ENCODE measurements around the gene RBM44.
"Not testable (repeated sequence)": the region's sequence is repeated elsewhere in the genome, so short reads cannot be mapped to it uniquely, and the experiment has no call there.

The RBM44 gene

DNA sequence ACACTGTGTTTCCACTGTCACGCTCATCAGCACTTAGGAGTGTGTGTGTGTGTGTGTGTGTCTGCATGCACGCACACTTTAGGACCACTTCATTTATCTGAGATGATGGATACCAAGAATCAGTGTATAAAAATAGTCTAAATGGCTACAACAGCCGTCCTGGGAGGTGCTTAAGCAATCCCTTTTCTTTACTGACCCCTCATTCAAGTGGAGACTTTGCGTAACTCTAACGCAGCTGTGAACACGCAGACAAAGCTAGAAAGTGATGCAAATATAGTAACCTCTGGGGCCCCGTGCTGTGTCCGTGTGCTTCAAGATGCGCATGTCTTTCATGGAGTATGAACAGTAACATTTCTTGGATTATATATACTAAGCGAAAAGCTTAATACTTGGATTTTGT lies 40.4 kb upstream of the RBM44 start:
- Histone ChIP-seq H2BK12ac (ENCODE audit: low read length in 2 of 2) (no peak overlapping the region), H3K79me1 (replicated peaks; ENCODE audit: low read length, poor library complexity, severe bottlenecking) (peaks cover 13% of the 10 kb centered on the region), H3K14ac (ENCODE audit: low read length in 2 of 2) (no peak overlapping the region), H3K4ac (ENCODE audit: low read depth in 1 of 2, low read length in 2 of 2) (no peak overlapping the region), H2BK15ac (ENCODE audit: low read depth, poor library complexity, severe bottlenecking) (no peak overlapping the region), H3K18ac (ENCODE audit: low read depth in 1 of 2, low read length in 2 of 2) (no peak overlapping the region), H3K27ac (ENCODE audit: low read length, poor library complexity, severe bottlenecking) (no peak overlapping the region), H2BK120ac (ENCODE audit: low read depth, low read length) (no peak overlapping the region), H2BK5ac (ENCODE audit: low read depth, low read length, poor library complexity, severe bottlenecking) (no peak overlapping the region), H3K27me3 (ENCODE audit: control insufficient read depth in 1 of 2, insufficient read depth in 1 of 2, low read length in 2 of 2) (no peaks in the 10 kb centered on the region), H2AK5ac (ENCODE audit: low read length, severe bottlenecking) (no peak overlapping the region), H3K23ac (ENCODE audit: low read length in 2 of 2) (no peak overlapping the region), H3K4me2 (ENCODE audit: low read length, poor library complexity, severe bottlenecking) (no peak overlapping the region), H3K4me1 (ENCODE audit: control insufficient read depth, insufficient read depth, low read depth, low read length) (no peaks in the 10 kb centered on the region), H3K4me3 (ENCODE audit: insufficient read depth in 1 of 2, low read depth in 1 of 2, low read length in 2 of 2) (no peak overlapping the region), H3K9ac (ENCODE audit: low read length) (no peak overlapping the region), H4K91ac (ENCODE audit: low read length) (no peak overlapping the region), H3K36me3 (ENCODE audit: control insufficient read depth in 1 of 2, insufficient read depth in 2 of 2, low read depth in 1 of 2, low read length in 2 of 2) (peaks cover 37 to 98% of the 10 kb centered on the region in 2 experiments), H3K9me3 (ENCODE audit: control insufficient read depth, low read length) (no peaks in the 10 kb centered on the region), H2AFZ (ENCODE audit: low read depth, low read length) (no peak overlapping the region), H4K8ac (ENCODE audit: low read length) (no peak overlapping the region)
- no peak for DNase-seq
- 97% methylated on average over 10 of the region's 10 CpGs for WGBS

DNA sequence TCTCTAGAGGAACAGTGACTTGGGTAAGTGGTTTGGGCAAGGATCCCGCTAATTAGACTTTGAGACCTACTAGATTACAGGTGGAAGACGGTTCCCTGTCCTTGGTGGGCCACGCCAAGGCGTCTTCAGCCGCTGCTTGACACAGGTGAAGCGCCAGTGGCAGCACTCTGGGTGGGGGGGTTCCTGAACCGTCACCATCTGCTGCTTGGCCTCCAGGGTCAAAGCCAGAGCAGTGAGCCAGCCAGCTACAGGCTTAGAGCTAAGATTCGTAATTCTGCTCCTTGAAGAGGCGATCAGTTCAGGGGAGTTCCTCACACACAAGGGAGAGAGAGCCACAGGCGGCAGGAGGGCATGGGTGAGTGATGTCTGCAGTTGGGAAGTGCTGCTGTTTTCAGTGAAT lies 39.4 kb upstream of the RBM44 start:
- WGBS = 95% methylated on average over 9 of the region's 10 CpGs
- H3K79me1 ChIP-seq (replicated peaks; ENCODE audit: low read length, poor library complexity, severe bottlenecking) = peaks cover 13% of the 10 kb centered on the region
- no peaks in the 10 kb centered on the region for H3K4me1 ChIP-seq (ENCODE audit: control insufficient read depth, insufficient read depth, low read depth, low read length)
- H2BK15ac ChIP-seq (ENCODE audit: low read depth, poor library complexity, severe bottlenecking) = no peak overlapping the region
- no peak overlapping the region for H2BK12ac ChIP-seq (ENCODE audit: low read length in 2 of 2)
- no peak overlapping the region for H3K18ac ChIP-seq (ENCODE audit: low read depth in 1 of 2, low read length in 2 of 2)
- H2BK5ac ChIP-seq (ENCODE audit: low read depth, low read length, poor library complexity, severe bottlenecking) = no peak overlapping the region
- H3K9ac ChIP-seq (ENCODE audit: low read length) = no peak overlapping the region
- peaks cover 39 to 98% of the 10 kb centered on the region in 2 experiments for H3K36me3 ChIP-seq (ENCODE audit: control insufficient read depth in 1 of 2, insufficient read depth in 2 of 2, low read depth in 1 of 2, low read length in 2 of 2)
- DNase-seq = no peak
- no peak overlapping the region for H2AK5ac ChIP-seq (ENCODE audit: low read length, severe bottlenecking)
- H3K4ac ChIP-seq (ENCODE audit: low read depth in 1 of 2, low read length in 2 of 2) = no peak overlapping the region
- H3K14ac ChIP-seq (ENCODE audit: low read length in 2 of 2) = no peak overlapping the region
- H2AFZ ChIP-seq (ENCODE audit: low read depth, low read length) = no peak overlapping the region
- no peak overlapping the region for H4K91ac ChIP-seq (ENCODE audit: low read length)
- H3K27ac ChIP-seq (ENCODE audit: low read length, poor library complexity, severe bottlenecking) = no peak overlapping the region
- no peak overlapping the region for H3K4me3 ChIP-seq (ENCODE audit: insufficient read depth in 1 of 2, low read depth in 1 of 2, low read length in 2 of 2)
- no peaks in the 10 kb centered on the region for H3K27me3 ChIP-seq (ENCODE audit: control insufficient read depth in 1 of 2, insufficient read depth in 1 of 2, low read length in 2 of 2)
- no peaks in the 10 kb centered on the region for H3K9me3 ChIP-seq (ENCODE audit: control insufficient read depth, low read length)
- no peak overlapping the region for H2BK120ac ChIP-seq (ENCODE audit: low read depth, low read length)
- no peak overlapping the region for H4K8ac ChIP-seq (ENCODE audit: low read length)
- H3K4me2 ChIP-seq (ENCODE audit: low read length, poor library complexity, severe bottlenecking) = no peak overlapping the region
- H3K23ac ChIP-seq (ENCODE audit: low read length in 2 of 2) = no peak overlapping the region

DNA sequence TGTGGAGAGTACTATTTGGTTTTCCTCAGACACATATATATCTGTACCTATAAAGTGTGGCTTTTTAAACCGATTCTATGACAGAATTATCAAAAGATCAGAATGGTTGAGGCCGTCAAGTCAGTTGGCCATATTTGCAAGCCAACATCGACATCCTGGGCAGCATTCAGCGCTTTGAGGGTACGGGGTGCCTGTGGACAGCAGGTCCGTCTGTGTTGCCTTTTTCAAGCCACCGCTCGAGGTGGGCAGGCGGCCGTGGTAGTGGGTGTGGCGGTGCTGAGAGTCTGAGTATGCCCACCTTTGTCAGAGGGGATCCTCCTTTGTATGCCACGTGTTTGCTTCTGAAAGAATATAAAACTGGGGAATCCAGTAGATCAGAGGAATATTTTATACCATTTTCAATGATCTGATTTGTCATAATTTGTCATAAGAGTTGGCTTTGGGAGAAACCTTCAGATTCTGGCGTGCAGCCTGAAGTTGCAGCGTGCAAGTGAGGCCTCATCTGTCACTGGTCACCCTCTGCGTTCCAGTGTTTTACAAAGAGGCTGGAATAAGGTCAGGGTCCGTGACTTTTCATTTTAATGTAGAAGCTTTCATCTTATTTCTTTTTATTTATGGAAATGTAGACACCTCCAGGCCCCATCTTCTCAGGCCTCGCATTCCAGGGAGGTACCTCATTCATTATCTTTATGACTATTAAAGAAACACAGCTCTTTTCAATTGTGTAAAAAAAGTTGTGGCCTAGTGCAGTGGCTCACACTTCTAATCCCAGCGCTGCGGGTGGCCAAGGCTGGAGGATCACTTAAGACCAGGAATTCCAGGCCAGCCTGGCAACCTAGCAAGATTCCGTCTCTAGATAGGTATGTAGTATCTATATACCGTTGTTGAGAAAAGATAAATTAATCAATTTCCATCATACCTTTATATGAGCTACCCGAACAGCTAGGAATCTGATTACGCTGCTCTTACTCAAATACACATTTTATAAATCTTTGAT lies 37.8 kb upstream of the RBM44 start:
- no peak overlapping the region for H4K8ac ChIP-seq (ENCODE audit: low read length)
- H2BK15ac ChIP-seq (ENCODE audit: low read depth, poor library complexity, severe bottlenecking) = no peak overlapping the region
- H2AFZ ChIP-seq (ENCODE audit: low read depth, low read length) = no peak overlapping the region
- H3K14ac ChIP-seq (ENCODE audit: low read length in 2 of 2) = no peak overlapping the region
- no peak overlapping the region for H3K18ac ChIP-seq (ENCODE audit: low read depth in 1 of 2, low read length in 2 of 2)
- H3K23ac ChIP-seq (ENCODE audit: low read length in 2 of 2) = no peak overlapping the region
- no peak overlapping the region for H2BK5ac ChIP-seq (ENCODE audit: low read depth, low read length, poor library complexity, severe bottlenecking)
- H2AK5ac ChIP-seq (ENCODE audit: low read length, severe bottlenecking) = no peak overlapping the region
- peaks cover 27 to 90% of the 10 kb centered on the region in 2 experiments for H3K36me3 ChIP-seq (ENCODE audit: control insufficient read depth in 1 of 2, insufficient read depth in 2 of 2, low read depth in 1 of 2, low read length in 2 of 2)
- no peak overlapping the region for H3K27ac ChIP-seq (ENCODE audit: low read length, poor library complexity, severe bottlenecking)
- no peak overlapping the region for H3K4me3 ChIP-seq (ENCODE audit: insufficient read depth in 1 of 2, low read depth in 1 of 2, low read length in 2 of 2)
- H3K79me1 ChIP-seq (replicated peaks; ENCODE audit: low read length, poor library complexity, severe bottlenecking) = peaks cover 7% of the 10 kb centered on the region
- no peak overlapping the region for H4K91ac ChIP-seq (ENCODE audit: low read length)
- no peak overlapping the region for H2BK12ac ChIP-seq (ENCODE audit: low read length in 2 of 2)
- no peak overlapping the region for H3K4me2 ChIP-seq (ENCODE audit: low read length, poor library complexity, severe bottlenecking)
- 98% methylated on average over 17 of the region's 23 CpGs for WGBS
- no peak overlapping the region for H3K4ac ChIP-seq (ENCODE audit: low read depth in 1 of 2, low read length in 2 of 2)
- H3K27me3 ChIP-seq (ENCODE audit: control insufficient read depth in 1 of 2, insufficient read depth in 1 of 2, low read length in 2 of 2) = no peaks in the 10 kb centered on the region
- H3K9ac ChIP-seq (ENCODE audit: low read length) = no peak overlapping the region
- peaks cover under 1% of the 10 kb centered on the region for H3K4me1 ChIP-seq (ENCODE audit: control insufficient read depth, insufficient read depth, low read depth, low read length)
- no peak for DNase-seq
- no peaks in the 10 kb centered on the region for H3K9me3 ChIP-seq (ENCODE audit: control insufficient read depth, low read length)
- no peak overlapping the region for H2BK120ac ChIP-seq (ENCODE audit: low read depth, low read length)

DNA sequence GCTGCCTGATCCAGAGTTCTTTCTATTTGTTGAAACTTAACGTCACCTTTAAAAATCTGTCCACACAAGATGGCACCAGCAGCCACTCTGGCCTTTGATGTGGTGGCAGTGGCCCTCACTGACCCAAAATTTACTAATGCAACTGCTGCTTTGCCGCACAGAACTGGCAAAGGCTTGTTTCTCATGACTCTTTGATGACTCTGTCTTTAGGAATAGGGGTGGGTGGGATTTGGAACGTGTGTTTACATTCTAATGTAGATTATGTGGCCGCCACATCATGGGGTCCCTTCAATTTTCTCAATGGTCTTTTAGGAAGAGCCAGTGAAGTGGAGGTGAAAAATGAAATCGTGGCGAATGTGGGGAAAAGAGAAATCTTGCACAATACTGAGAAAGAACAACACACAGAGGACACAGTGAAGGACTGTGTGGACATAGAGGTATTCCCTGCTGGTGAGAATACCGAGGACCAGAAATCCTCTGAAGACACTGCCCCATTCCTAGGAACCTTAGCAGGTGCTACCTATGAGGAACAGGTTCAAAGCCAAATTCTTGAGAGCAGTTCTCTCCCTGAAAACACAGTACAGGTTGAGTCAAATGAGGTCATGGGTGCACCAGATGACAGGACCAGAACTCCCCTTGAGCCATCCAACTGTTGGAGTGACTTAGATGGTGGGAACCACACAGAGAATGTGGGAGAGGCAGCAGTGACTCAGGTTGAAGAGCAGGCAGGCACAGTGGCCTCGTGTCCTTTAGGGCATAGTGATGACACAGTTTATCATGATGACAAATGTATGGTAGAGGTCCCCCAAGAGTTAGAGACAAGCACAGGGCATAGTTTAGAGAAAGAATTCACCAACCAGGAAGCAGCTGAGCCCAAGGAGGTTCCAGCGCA lies 36.0 kb upstream of the RBM44 start:
- not testable (repeated sequence) for H3K27ac ChIP-seq (ENCODE audit: low read length, poor library complexity, severe bottlenecking); H3K9me3 ChIP-seq (ENCODE audit: control insufficient read depth, low read length); H2BK12ac ChIP-seq (ENCODE audit: low read length in 2 of 2); H4K8ac ChIP-seq (ENCODE audit: low read length); H3K27me3 ChIP-seq (ENCODE audit: control insufficient read depth in 1 of 2, insufficient read depth in 1 of 2, low read length in 2 of 2); H3K4me2 ChIP-seq (ENCODE audit: low read length, poor library complexity, severe bottlenecking); H4K91ac ChIP-seq (ENCODE audit: low read length); H2BK120ac ChIP-seq (ENCODE audit: low read depth, low read length); H2AFZ ChIP-seq (ENCODE audit: low read depth, low read length); H3K18ac ChIP-seq (ENCODE audit: low read depth in 1 of 2, low read length in 2 of 2); H3K9ac ChIP-seq (ENCODE audit: low read length); H3K4ac ChIP-seq (ENCODE audit: low read depth in 1 of 2, low read length in 2 of 2); H2BK15ac ChIP-seq (ENCODE audit: low read depth, poor library complexity, severe bottlenecking); H3K4me1 ChIP-seq (ENCODE audit: control insufficient read depth, insufficient read depth, low read depth, low read length); H3K14ac ChIP-seq (ENCODE audit: low read length in 2 of 2); H3K4me3 ChIP-seq (ENCODE audit: insufficient read depth in 1 of 2, low read depth in 1 of 2, low read length in 2 of 2); H2AK5ac ChIP-seq (ENCODE audit: low read length, severe bottlenecking); H3K79me1 ChIP-seq (replicated peaks; ENCODE audit: low read length, poor library complexity, severe bottlenecking); H2BK5ac ChIP-seq (ENCODE audit: low read depth, low read length, poor library complexity, severe bottlenecking); H3K23ac ChIP-seq (ENCODE audit: low read length in 2 of 2)
- peaks cover 27 to 89% of the 10 kb centered on the region in 2 experiments for H3K36me3 ChIP-seq (ENCODE audit: control insufficient read depth in 1 of 2, insufficient read depth in 2 of 2, low read depth in 1 of 2, low read length in 2 of 2)
- 83% methylated on average over 8 of the region's 9 CpGs for WGBS
- DNase-seq = peak; percentile 7
